NCI-H1417 treated with DMSO at 0.1 percent for 48 hours (cell line): ENCODE data around the gene SORD.
"Not testable (repeated sequence)": the region's sequence is repeated elsewhere in the genome, so short reads cannot be mapped to it uniquely, and the experiment has no call there.

Experiments used
- DNase-seq: peaks from one replicate; lab custom pipeline; 2025; lab: John Stamatoyannopoulos, UW

Gene SORD

DNA sequence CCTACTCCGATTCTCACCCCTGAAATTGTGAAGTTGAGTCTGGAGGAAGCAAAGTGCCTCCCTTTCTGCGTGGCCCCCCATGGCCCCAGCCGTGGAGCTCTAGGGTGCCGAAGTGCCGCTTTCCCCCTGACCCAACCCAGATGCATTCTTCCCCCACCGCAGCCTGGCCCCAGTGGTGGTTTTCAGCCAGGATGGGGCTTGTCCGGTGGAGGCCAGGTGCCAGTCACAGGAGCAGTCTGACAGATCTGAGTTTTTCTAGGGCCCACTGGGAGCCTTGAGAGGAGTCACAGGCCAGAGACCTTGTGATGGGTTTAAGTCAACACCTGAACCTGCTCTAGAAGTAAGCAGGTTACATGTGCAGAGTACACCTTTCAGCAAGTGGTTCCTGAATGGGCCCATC is 39.3 kb downstream of the SORD start:
- DNase-seq = not testable (repeated sequence)

DNA sequence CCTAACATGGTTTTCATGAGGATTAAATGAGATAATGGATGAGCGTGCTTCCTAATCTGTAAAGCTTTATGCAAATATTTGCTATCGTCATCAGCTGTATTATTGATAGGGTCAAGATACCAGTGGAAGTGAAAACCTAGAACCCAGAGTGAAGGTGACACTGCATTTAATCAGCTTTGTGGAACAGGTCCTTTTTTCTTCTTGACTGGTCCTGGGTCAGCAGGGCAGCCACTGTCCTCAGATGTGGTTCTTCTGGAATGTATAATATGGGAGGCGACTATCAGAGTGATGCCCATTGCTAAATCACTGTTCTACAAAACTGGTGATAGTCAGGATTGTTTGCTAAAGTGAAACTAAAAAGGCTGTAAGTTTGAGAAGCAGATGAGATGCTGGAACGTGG is 41.4 kb downstream of the SORD start:
- DNase-seq = no peak

DNA sequence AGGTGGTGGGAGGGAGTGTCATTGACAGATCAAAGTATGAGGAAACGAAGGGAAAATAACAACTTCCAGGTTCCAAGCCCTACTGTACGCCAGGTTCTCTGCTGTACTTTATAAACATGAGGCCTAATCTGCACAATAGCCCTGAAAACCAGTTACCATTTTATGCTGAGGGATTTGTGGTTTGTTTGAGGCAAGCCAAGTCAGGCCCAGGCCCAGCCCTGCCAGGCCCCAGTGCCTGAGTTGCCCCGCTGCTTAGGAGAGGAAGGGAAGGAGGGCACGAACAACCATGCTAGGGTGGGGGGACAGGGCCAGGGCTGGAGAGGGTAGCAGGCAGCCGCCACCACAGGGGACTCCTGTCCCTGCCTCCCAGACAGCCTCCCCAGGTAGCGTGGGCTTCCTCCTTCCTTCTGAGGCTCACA is 47.0 kb downstream of the SORD start:
- DNase-seq = not testable (repeated sequence)

GRCh38 chr15:45073602-45074001 is 50.6 kb downstream of the SORD start:
- not testable (repeated sequence) for DNase-seq

DNA sequence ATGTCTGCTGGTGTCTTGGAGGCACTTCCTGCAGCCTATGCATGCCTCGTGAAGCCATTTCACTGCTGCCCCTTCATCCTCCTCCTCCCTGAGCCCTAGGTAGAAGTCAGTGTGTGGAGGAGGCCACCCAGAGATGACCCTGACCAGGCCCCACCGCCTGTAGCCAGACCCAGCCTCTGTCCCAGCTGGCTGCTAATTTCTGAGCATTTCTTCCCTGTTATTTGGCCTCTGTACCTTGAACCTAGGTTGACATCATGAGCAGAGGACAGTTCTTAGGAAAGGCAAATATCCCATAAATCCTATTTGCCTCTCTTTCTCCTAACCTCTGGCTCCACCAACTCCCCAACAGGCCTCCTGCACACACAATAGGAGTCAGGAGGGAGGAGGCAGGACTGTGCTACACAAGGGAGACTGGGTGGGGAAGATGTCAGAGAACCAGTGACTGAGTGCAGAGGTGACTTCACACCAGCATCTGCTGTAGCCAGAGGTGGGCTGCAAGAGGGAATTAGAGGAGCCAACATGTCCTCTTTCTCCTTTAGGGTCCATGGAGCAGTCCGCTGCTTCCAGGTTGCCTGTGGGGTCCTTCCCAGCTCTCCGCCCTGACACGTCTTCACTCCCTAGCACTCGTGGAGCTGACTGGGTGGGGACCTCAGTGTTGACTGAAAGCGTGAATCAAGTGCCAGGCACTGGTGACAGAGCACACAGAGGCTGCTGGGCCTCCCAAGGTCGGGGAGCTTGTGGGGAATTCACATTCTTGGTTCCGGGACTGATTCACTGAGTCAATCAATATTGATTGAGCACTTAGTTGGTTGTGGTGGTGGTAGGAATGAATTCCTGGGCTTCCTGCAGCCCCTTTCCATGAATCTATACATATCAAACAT is 52.7 kb downstream of the SORD start:
- DNase-seq = not testable (repeated sequence)

DNA sequence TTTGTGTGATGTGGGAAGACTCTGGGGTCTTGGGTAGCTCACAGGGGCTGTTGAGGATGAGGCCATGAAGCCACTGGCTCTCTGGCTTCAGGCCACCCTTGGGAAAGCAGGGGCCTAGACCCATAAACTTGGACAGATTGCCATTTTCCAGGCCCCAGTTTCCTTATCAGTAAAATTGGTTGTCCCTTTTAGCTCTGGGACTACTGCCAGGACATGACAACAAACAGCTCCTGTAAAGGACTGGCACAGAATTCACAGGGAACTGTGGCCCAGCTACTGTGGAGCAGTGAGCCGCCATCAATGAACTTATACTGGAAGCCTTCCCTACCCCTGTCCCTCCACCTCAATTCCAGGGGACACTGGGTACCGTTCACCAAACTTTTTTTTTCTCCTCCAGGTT is 54.4 kb downstream of the SORD start:
- not testable (repeated sequence) for DNase-seq

DNA sequence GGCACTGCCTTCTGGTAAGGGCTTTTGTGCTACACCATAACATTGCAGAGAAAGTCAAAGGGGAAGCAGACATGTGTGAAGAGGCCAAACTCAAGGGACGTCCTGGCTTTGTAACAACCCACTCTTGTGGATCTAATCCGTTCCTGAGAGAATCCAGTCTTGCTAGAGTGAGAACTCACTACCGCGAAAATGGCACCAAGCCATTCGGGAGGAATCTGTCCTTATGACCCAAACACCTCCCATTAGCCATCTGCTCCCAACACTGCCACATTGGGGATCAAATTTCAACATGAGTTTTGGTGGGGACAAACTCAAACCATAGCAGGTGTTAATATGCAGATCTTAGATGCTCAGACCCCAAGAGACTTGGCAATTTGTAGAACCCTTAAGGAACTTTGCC is 56.2 kb downstream of the SORD start:
- DNase-seq = not testable (repeated sequence)

- DNase-seq = not testable (repeated sequence)
These were observed 56.7 kb downstream of the SORD start for GRCh38 chr15:45079628-45080246.

- DNase-seq = not testable (repeated sequence)
These were observed 57.6 kb downstream of the SORD start for GRCh38 chr15:45080593-45080992.

DNA sequence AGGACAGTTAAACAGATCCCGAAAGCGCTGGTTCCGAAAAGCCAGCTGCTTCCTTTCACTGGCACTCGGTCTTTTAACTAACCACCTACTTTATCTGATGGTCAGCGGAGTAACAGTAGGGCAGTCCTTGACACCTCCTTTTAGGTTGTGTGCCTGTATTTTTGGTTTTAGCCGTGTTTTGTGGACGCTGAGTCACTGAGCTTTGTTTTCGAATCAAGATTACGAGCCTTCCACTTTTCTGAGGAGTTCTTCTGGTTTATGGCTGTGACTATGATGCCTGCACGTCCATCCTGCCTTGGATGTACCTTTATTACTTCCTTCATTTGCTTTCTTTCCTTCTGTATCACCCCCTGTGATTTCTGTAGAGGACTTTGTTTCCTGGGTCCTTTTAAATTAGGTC is 59.4 kb downstream of the SORD start:
- not testable (repeated sequence) for DNase-seq

GRCh38 chr15:45083223-45083622 is 60.2 kb downstream of the SORD start:
- DNase-seq = no peak

- DNase-seq = no peak
These were observed 61.2 kb downstream of the SORD start for GRCh38 chr15:45084163-45084562.

- DNase-seq = no peak
These were observed 64.5 kb downstream of the SORD start for GRCh38 chr15:45087513-45087912.

DNA sequence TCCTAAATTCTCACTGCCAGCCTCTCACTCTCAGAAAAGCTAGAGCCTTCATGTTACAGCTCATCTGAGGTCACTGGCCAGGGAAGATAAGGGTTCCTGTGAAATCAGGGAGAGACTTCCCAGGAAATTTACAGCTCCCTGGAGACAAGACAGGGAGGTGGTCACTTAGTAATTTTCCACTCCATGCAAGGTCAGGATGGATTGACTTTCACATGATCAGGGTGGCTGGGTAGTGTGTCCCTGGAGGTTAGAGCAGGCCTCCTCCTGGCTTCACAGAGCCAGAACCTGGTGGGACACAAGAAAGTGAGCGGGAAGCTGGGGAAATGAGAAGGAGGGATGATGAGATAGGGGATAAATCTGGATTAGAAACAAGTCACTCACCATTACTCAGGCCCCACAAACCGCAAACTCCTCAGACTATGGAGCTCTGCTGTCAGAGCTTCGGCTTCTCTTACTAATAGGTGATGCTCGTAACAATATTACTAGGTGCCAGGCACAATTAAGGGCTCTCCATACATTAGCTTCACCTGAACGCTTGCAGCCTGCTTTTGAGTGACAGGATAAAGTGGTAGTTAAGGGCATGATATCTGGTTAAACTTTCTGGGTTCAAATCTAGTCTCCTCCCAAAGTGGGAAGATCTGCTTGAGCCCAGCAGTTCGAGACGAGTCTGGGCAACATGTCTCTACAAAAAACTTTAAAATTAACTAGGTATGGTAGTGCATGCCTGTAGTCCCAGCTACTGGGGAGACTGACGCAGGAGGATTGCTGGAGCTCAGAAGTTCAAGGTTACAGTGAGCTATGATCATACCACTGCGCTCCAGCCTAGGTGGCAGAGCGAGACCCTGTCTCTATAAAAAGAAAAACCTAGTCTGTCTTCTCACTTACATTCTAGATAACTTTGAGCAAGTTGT is 66.1 kb downstream of the SORD start:
- DNase-seq = no peak

DNA sequence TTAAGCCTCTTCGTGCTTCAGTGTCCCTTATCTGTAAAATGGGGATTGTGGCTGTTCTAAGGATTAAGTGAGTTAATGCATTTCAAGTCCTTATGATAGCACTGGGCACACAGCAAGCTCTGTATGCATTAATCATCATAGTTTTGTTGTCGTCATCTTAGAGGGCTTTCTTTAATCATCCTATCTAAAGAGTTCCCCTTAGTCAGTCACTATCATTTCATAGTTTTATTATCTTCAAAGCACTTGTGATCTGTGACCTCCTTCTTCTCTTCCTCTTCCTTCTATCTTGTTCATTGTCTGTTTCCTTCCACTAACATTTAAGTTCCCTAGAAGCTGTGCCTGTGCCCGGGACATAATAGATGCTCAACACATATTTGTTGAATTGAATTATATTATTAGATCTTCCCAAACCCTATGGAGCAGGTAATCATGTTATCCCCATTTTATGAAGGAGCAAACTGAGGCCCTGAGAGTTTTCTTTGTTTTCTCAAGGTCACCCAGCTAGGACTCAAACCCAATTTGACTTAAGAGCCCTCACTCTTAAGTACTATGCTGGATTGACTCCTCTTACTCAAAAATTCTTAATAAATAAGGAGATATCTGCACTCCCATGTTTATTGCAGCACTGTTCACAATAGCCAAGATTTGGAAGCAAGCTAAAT is 66.8 kb downstream of the SORD start:
- DNase-seq = no peak

DNA sequence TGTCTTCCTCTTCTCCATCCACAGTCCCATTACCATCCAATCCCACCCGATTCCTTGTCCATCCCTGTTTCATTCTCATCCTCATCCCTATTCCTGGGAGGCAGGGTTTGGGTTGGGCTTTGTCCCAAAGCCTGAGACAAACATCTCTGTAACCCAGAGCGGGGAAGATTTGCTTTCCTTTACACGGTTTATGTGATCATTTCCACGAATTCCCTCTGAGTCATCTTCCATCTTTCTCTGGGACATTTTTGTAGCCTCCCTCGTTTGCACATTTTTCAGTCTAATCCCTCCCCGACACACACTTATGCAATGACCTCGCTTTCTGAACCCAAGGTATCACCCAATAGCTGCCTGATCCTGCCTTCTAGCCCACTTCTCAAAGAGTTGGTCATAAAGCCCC is 68.2 kb downstream of the SORD start:
- no peak for DNase-seq

DNA sequence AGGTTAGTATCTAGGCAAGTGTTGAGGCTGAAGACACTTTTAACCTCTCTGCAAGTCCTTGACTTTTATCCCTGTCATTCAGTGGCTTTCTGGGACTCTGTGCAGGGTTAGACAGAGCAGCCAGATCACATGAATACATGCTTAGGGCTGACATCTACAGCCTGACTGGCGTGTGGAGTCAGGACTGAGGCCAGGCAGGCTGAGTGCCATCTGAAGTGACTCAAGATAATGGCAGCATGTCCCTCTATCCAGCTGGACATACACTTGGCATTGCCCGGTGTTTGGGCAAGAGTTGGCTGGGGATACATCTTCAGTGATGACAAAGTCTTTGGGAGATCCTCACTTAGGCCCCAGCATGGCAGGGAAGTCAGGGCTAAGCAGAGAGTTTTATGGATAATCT is 68.6 kb downstream of the SORD start:
- DNase-seq = no peak

DNA sequence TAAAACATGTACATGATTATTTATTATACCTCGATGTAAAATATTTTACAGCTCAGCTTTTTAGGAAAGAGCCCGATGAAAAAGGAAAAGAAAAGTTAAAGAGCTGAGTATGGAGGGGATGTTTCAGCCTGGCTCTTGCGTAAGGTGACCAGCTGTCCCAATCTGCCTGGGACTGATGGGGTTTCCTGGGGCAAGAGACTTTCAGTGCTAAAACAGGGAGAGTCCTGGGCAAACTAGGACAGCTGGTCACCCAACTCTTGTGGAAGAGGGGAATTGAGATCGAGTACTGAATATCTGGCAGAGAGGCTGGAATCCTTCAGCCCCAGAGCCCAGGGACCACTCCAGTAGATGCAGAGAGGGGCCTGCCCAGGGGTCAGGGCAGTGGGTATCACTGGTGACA is 70.0 kb downstream of the SORD start:
- DNase-seq = no peak

- no peak for DNase-seq
These were observed 70.8 kb downstream of the SORD start for GRCh38 chr15:45093622-45094357.

DNA sequence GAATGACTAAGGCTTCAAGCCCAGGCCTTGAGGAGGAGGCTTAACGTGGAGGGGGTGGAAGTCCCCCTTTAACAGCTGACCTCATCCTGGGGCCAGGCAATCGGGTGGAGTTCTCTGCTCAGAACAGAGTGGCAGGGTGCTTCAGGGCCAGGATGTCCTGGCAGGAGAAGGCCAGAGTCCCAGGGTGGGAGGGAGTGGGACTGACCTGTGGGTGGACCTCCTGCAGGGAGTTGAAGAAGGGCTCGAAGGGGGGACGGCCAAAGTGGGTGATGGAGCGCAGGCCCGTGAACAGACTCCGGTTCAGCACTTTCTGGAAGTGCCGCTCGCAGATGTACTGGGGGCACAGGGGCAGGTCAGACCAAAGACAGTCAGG is 71.3 kb downstream of the SORD start:
- no peak for DNase-seq

GRCh38 chr15:45095661-45096060 is 72.7 kb downstream of the SORD start:
- no peak for DNase-seq
